Stromal cell of bone marrow (primary cell): ENCODE results near the gene PACS2.

ENCODE experiments used
- DNase-seq: peaks from one replicate; pipeline ENCODE4 v3.0.0-alpha.2; 2012; ENCODE audit warnings: low read depth

PACS2 gene

GRCh38 chr14:105369653-105370040 is 55.1 kb downstream of the PACS2 start:
- DNase-seq: no peak

GRCh38 chr14:105374389-105374788 is 59.8 kb downstream of the PACS2 start:
- DNase-seq: no peak

GRCh38 chr14:105375635-105376057 is 61.1 kb downstream of the PACS2 start:
- no peak for DNase-seq

GRCh38 chr14:105376521-105377440 is 62.2 kb downstream of the PACS2 start:
- DNase-seq: no peak

- DNase-seq: no peak
These were observed 63.1 kb downstream of the PACS2 start for GRCh38 chr14:105377555-105378182.

- DNase-seq: no peak
These were observed 63.7 kb downstream of the PACS2 start for GRCh38 chr14:105378199-105378598.

GRCh38 chr14:105378873-105379685 is 64.5 kb downstream of the PACS2 start:
- no peak for DNase-seq

GRCh38 chr14:105379946-105380345 is 65.4 kb downstream of the PACS2 start:
- DNase-seq: no peak

GRCh38 chr14:105380756-105381155 is 66.2 kb downstream of the PACS2 start:
- no peak for DNase-seq

GRCh38 chr14:105381446-105382342 is 67.1 kb downstream of the PACS2 start:
- no peak for DNase-seq

- DNase-seq: no peak
These were observed 68.0 kb downstream of the PACS2 start for GRCh38 chr14:105382343-105383082.

GRCh38 chr14:105383083-105383730 is 68.7 kb downstream of the PACS2 start:
- no peak for DNase-seq

GRCh38 chr14:105384041-105384557 is 69.6 kb downstream of the PACS2 start:
- DNase-seq: no peak

- DNase-seq: no peak
These were observed 70.2 kb downstream of the PACS2 start for GRCh38 chr14:105384605-105385321.

- DNase-seq: no peak
These were observed 70.7 kb downstream of the PACS2 start for GRCh38 chr14:105385322-105385637.

- DNase-seq: no peak
These were observed 71.3 kb downstream of the PACS2 start for GRCh38 chr14:105385698-105386365.

- DNase-seq: no peak
These were observed 72.3 kb downstream of the PACS2 start for GRCh38 chr14:105386581-105387529.

- no peak for DNase-seq
These were observed 73.0 kb downstream of the PACS2 start for GRCh38 chr14:105387530-105387922.
